Measurements from ENCODE around the gene ANO3. TPM values are rescaled to one million over a fixed set of nuclear protein-coding genes. Genes with fewer than 3 reads are reported as not detected.

The ANO3 gene
- total and polyA plus RNA-seq, 2 donors (not counting 1 experiment from before 2014, with no cell fraction given): not detected

DNA sequence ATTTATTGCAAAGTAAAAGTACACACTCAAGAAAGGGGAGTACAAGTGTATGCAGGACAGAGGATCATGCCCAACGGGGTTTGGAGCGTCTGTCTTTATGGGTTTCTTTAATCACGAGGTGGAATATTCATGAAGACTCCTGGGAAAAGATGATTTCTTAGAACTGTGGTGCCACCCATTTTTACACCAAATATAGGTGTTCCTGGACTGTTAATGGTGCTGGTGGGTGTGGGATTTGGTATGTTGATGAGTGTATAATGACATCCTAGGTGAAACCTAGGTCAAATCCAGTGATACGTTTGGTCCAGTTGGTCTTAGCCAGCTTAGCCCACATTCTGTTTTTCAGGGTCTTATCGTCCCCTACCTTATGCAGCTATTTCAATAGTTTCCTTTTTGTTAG lies 21.1 kb downstream of the ANO3 start:
- Mint-ChIP-seq H3K9me3 (ENCODE audit: insufficient read depth) (no peaks in the 10 kb centered on the region), H3K27me3 (no peaks in the 10 kb centered on the region), H3K27ac (no peak overlapping the region), H3K4me1 (no peaks in the 10 kb centered on the region), H3K4me3 (no peak overlapping the region)
- H3K4me2 ChIP-seq (replicated peaks; ENCODE audit: low read depth, low read length, poor library complexity, severe bottlenecking): no peak overlapping the region
- DNase-seq (no peak), ATAC-seq (ENCODE audit: low read depth) (no peak)
- H3K79me2 ChIP-seq (ENCODE audit: control insufficient read depth, insufficient read depth, low read length): no peaks in the 10 kb centered on the region
- H2AFZ ChIP-seq (ENCODE audit: insufficient read depth, low read depth, low read length, poor library complexity, severe bottlenecking): no peak overlapping the region
- intact Hi-C loops (cut with micrococcal nuclease): no loop called here
- no peaks in the 10 kb centered on the region for H3K4me1 ChIP-seq (ENCODE audit: control insufficient read depth in 2 of 2, insufficient read depth in 2 of 2, low read length in 2 of 2)
- POLR2A ChIA-PET: no interaction called here
- H3K27me3 ChIP-seq (replicated peaks in 1 of 4; ENCODE audit: control extremely low read depth in 1 of 4, control insufficient read depth in 3 of 4, insufficient read depth in 4 of 4, low read length in 3 of 4): no peaks in the 10 kb centered on the region
- H3K9ac ChIP-seq (ENCODE audit: low read length): no peak overlapping the region
- WGBS (ENCODE audit: insufficient coverage): no CpG with 5 or more reads among the region's 5 CpGs
- H3K27ac ChIP-seq (ENCODE audit: low read length in 2 of 2): no peak overlapping the region
- H3K4me3 ChIP-seq (ENCODE audit: control extremely low read depth in 1 of 5, extremely low read depth in 1 of 5, insufficient read depth in 1 of 5, low read depth in 2 of 5, low read length in 4 of 5): no peak overlapping the region
- TF ChIP-seq EZH2 (IDR thresholded peaks at IDR 0.05; ENCODE audit: borderline replicate concordance, insufficient read depth, low read depth, low read length, poor library complexity, severe bottlenecking): no peak
- TF ChIP-seq, protein P1, sequence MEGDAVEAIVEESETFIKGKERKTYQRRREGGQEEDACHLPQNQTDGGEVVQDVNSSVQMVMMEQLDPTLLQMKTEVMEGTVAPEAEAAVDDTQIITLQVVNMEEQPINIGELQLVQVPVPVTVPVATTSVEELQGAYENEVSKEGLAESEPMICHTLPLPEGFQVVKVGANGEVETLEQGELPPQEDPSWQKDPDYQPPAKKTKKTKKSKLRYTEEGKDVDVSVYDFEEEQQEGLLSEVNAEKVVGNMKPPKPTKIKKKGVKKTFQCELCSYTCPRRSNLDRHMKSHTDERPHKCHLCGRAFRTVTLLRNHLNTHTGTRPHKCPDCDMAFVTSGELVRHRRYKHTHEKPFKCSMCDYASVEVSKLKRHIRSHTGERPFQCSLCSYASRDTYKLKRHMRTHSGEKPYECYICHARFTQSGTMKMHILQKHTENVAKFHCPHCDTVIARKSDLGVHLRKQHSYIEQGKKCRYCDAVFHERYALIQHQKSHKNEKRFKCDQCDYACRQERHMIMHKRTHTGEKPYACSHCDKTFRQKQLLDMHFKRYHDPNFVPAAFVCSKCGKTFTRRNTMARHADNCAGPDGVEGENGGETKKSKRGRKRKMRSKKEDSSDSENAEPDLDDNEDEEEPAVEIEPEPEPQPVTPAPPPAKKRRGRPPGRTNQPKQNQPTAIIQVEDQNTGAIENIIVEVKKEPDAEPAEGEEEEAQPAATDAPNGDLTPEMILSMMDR (IDR thresholded peaks at IDR 0.05): no peak
- CTCF ChIA-PET: no interaction called here
- H3K36me3 ChIP-seq (replicated peaks in 1 of 2; ENCODE audit: control extremely low read depth in 1 of 2, control insufficient read depth in 1 of 2, extremely low read depth in 1 of 2, insufficient read depth in 2 of 2, low read length in 1 of 2): no peaks in the 10 kb centered on the region
- no peaks in the 10 kb centered on the region for H4K20me1 ChIP-seq (ENCODE audit: control insufficient read depth, insufficient read depth, low read length, poor library complexity, severe bottlenecking)
- no peaks in the 10 kb centered on the region for H3K9me3 ChIP-seq (ENCODE audit: control extremely low read depth in 1 of 3, control insufficient read depth in 2 of 3, insufficient read depth in 1 of 3, low read length in 2 of 3)

DNA sequence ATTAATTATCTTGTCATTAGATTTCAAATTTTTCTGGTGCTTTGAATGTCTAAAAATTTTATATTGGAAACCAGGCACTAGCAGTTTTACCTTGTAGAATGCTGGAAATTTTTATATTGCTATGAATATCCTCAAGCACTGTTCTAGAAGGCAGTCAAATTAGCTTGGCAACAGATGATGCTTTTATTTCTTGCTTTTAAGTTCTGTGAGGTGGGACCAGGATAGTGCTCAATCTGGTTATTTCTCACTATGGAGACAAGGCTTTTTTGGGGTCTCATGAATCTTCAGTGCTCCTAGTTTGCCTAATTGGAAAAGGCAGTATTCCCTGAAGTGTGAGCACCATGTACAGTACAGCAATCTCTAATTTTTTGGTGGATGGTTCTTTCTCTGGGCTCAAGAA lies 27.1 kb downstream of the ANO3 start:
- H3K27ac Mint-ChIP-seq: no peak overlapping the region
- no peak overlapping the region for H3K4me2 ChIP-seq (replicated peaks; ENCODE audit: low read depth, low read length, poor library complexity, severe bottlenecking)
- H4K20me1 ChIP-seq (ENCODE audit: control insufficient read depth, insufficient read depth, low read length, poor library complexity, severe bottlenecking): no peaks in the 10 kb centered on the region
- intact Hi-C loops (cut with micrococcal nuclease): no loop called here
- no peaks in the 10 kb centered on the region for H3K4me1 Mint-ChIP-seq
- no peaks in the 10 kb centered on the region for H3K9me3 ChIP-seq (ENCODE audit: control extremely low read depth in 1 of 3, control insufficient read depth in 2 of 3, insufficient read depth in 1 of 3, low read length in 2 of 3)
- H3K27ac ChIP-seq (ENCODE audit: low read length in 2 of 2): no peak overlapping the region
- no peaks in the 10 kb centered on the region for H3K79me2 ChIP-seq (ENCODE audit: control insufficient read depth, insufficient read depth, low read length)
- H3K9me3 Mint-ChIP-seq (ENCODE audit: insufficient read depth): no peaks in the 10 kb centered on the region
- H3K4me3 ChIP-seq (ENCODE audit: control extremely low read depth in 1 of 5, extremely low read depth in 1 of 5, insufficient read depth in 1 of 5, low read depth in 2 of 5, low read length in 4 of 5): no peak overlapping the region
- TF ChIP-seq EZH2 (IDR thresholded peaks at IDR 0.05; ENCODE audit: borderline replicate concordance, insufficient read depth, low read depth, low read length, poor library complexity, severe bottlenecking): no peak
- TF ChIP-seq, protein P1 (IDR thresholded peaks at IDR 0.05): no peak
- H3K27me3 Mint-ChIP-seq: no peaks in the 10 kb centered on the region
- ChIA-PET CTCF (no interaction called here), POLR2A (no interaction called here)
- H3K36me3 ChIP-seq (replicated peaks in 1 of 2; ENCODE audit: control extremely low read depth in 1 of 2, control insufficient read depth in 1 of 2, extremely low read depth in 1 of 2, insufficient read depth in 2 of 2, low read length in 1 of 2): no peaks in the 10 kb centered on the region
- ATAC-seq (ENCODE audit: low read depth) (no peak), DNase-seq (no peak)
- no peak overlapping the region for H3K9ac ChIP-seq (ENCODE audit: low read length)
- H3K27me3 ChIP-seq (replicated peaks in 1 of 4; ENCODE audit: control extremely low read depth in 1 of 4, control insufficient read depth in 3 of 4, insufficient read depth in 4 of 4, low read length in 3 of 4): no peaks in the 10 kb centered on the region
- no peaks in the 10 kb centered on the region for H3K4me1 ChIP-seq (ENCODE audit: control insufficient read depth in 2 of 2, insufficient read depth in 2 of 2, low read length in 2 of 2)
- H2AFZ ChIP-seq (ENCODE audit: insufficient read depth, low read depth, low read length, poor library complexity, severe bottlenecking): no peak overlapping the region
- H3K4me3 Mint-ChIP-seq: no peak overlapping the region
